Prostate gland (tissue), 2 donors: Measurements from ENCODE around the gene HMGCS1. TPM values are rescaled to one million over a fixed set of nuclear protein-coding genes. Genes with fewer than 3 reads are reported as not detected.

ENCODE experiments used
- DNase-seq: peaks from one replicate; pipeline ENCODE4 v3.0.0-alpha.2; 2019; ENCODE audit warnings: low spot score
- H3K27ac ChIP-seq, 2 donors: fragments of 200-600 bp; sonication (generic); 2 replicates each; pipeline ENCODE4 v1.5.1; 2017 to 2019
- H3K27me3 ChIP-seq: fragments of 200-600 bp; sonication (generic); replicated peaks from 2 replicates; pipeline ENCODE4 v1.5.1; 2019; ENCODE audit not compliant: insufficient read depth
- H3K36me3 ChIP-seq, 2 donors: fragments of 200-600 bp; sonication (generic); 1 replicate in 1 of 2; 2 replicates in 1 of 2; pipeline versions ENCODE4 v1.5.1 to v1.8.1; 2017 to 2019
- H3K4me1 ChIP-seq: fragments of 200-600 bp; sonication (generic); replicated peaks from 2 replicates; pipeline ENCODE4 v1.5.1; 2019
- H3K4me3 ChIP-seq, 2 donors: fragments of 200-600 bp; sonication (generic); 2 replicates each; pipeline ENCODE4 v1.5.1; 2017 to 2019
- H3K9me3 ChIP-seq: fragments of 200-600 bp; sonication (generic); 2 replicates; pipeline ENCODE4 v1.5.1; 2017
- POLR2A ChIP-seq: fragments of 450-650 bp; IDR thresholded peaks from one replicate; pipeline ENCODE4 v1.6.1; 2016; ENCODE audit warnings: antibody characterized with exemption, mild to moderate bottlenecking
- POLR2AphosphoS5 ChIP-seq: sonication (generic); formaldehyde crosslinking; IDR thresholded peaks from one replicate; pipeline ENCODE4 v1.6.1; 2017; ENCODE audit warnings: antibody characterized with exemption
- WGBS: methylation state at CpG from one replicate; pipeline ENCODE4 v1.1.5; 2018; 5-methylcytosine and 5-hydroxymethylcytosine counted together
- intact Hi-C: fragments of 100-400 bp; cut with DNase I; formaldehyde crosslinking; loops from one replicate; pipeline ENCODE4 v1.14.2; 2022
- total RNA-seq, 2 donors: library from RNA; depleted of rRNA; stranded (reverse); fragments of >200 nt; gene quantifications; one replicate each; pipeline ENCODE4 v1.1.0, GENCODE V29; 2016
- TF ChIP-seq, protein P1 (sequence below), 4 experiments: fragments of 200-600 bp in 2 of 4; fragments of 450-650 bp in 2 of 4; sonication (generic) in 2 of 4; IDR thresholded peaks; 1 replicate in 3 of 4; 2 replicates in 1 of 4; pipeline ENCODE4 v1.5.1; 2016 to 2019; ENCODE audit warnings: antibody characterized with exemption in 4 of 4, mild to moderate bottlenecking in 2 of 4, moderate library complexity in 2 of 4

Gene HMGCS1
- total RNA-seq, 2 donors from 2014 or later, result 15.5 to 29.2 TPM

DNA sequence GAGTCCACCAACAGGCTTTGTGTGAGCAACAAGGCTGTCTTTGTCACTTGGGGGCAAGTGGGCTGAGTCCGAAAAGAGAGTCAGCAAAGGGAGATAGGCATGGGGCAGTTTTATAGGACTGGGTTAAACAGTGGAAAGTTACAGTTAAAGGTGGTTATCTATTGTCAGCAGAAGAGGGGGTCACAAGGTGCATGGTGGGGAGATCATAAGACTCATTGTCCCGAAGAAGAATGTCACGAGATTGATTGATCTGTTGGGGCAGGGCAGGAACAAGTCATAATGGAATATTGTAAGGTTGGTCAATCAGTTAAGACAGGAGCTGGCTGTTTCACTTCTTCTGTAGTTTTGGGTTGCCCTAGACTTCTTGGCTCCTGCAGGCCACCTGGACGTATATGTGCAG is 7.6 kb upstream of the HMGCS1 start:
- no peak for DNase-seq
- intact Hi-C loops, result no loop called here
- TF ChIP-seq, protein P1, sequence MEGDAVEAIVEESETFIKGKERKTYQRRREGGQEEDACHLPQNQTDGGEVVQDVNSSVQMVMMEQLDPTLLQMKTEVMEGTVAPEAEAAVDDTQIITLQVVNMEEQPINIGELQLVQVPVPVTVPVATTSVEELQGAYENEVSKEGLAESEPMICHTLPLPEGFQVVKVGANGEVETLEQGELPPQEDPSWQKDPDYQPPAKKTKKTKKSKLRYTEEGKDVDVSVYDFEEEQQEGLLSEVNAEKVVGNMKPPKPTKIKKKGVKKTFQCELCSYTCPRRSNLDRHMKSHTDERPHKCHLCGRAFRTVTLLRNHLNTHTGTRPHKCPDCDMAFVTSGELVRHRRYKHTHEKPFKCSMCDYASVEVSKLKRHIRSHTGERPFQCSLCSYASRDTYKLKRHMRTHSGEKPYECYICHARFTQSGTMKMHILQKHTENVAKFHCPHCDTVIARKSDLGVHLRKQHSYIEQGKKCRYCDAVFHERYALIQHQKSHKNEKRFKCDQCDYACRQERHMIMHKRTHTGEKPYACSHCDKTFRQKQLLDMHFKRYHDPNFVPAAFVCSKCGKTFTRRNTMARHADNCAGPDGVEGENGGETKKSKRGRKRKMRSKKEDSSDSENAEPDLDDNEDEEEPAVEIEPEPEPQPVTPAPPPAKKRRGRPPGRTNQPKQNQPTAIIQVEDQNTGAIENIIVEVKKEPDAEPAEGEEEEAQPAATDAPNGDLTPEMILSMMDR (IDR thresholded peaks at IDR 0.05), result no peak
- TF ChIP-seq POLR2A, result no peak
- no peak for TF ChIP-seq POLR2AphosphoS5
- Histone ChIP-seq H3K4me1 (no peaks in the 10 kb centered on the region), H3K36me3 (no peaks in the 10 kb centered on the region), H3K27me3 (no peaks in the 10 kb centered on the region), H3K9me3 (no peaks in the 10 kb centered on the region), H3K27ac (no peak overlapping the region), H3K4me3 (no peak overlapping the region)
- 72% methylated on average over 4 of the region's 4 CpGs for WGBS

DNA sequence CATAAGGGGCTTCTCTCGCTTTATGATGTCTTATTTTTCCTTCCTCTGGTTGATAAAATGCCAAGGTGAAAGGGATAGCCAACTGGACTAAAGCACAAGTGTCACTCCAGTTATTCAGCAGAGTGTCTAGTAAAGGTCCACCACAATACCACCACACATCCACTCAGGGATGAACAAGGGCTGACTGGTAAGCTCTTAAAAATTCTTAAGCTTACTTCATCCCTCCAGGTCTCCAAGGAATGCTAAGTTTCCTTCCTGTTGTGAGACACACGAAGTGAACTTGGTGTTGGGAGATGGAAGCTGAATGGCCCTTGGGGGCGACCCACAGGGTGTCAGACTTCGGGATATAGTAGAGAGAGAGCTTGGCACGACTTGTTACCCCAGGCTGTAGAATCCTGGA is 3.2 kb upstream of the HMGCS1 start:
- 49% methylated on average over 5 of the region's 5 CpGs for WGBS
- Histone ChIP-seq H3K9me3 (no peaks in the 10 kb centered on the region), H3K4me3 (no peak overlapping the region), H3K27me3 (no peaks in the 10 kb centered on the region), H3K27ac (no peak overlapping the region), H3K36me3 (no peaks in the 10 kb centered on the region), H3K4me1 (no peaks in the 10 kb centered on the region)
- DNase-seq, result no peak
- intact Hi-C loops, result loop anchor here (10.0 kb wide), 1 partner anchor 252 kb away; no protein-coding TSS in a partner anchor
- TF ChIP-seq, protein P1 (IDR thresholded peaks at IDR 0.05), result no peak
- TF ChIP-seq POLR2AphosphoS5 (no peak), POLR2A (no peak)

DNA sequence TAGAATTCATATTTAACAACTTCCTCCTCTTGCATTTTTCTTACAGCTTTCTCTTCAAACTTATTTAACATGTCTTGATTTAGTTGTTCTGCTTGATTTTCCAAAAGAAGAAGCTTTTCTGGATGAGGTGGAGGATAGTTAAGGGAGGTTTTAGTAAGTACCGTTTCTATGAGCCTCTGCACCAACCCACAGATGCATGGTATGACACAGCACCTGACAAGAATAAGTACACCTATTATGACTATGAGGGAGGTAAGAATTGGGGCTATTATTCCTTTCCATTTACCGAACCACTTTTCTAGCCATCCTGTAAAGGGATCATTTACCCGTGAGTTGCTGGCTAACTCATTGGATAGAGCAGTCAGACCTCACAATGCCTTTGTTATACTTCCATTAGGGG is 2.5 kb upstream of the HMGCS1 start:
- TF ChIP-seq, protein P1 (IDR thresholded peaks at IDR 0.05), result no peak
- no peak for TF ChIP-seq POLR2A
- no peak for TF ChIP-seq POLR2AphosphoS5
- H3K27me3 ChIP-seq, result no peaks in the 10 kb centered on the region
- H3K4me3 ChIP-seq, result no peak overlapping the region
- WGBS, result 84% methylated on average over 3 of the region's 3 CpGs
- no peaks in the 10 kb centered on the region for H3K36me3 ChIP-seq
- H3K27ac ChIP-seq, result no peak overlapping the region
- H3K4me1 ChIP-seq, result no peaks in the 10 kb centered on the region
- intact Hi-C loops, result loop anchor here (10.0 kb wide), 1 partner anchor 251 kb away; no protein-coding TSS in a partner anchor
- H3K9me3 ChIP-seq, result no peaks in the 10 kb centered on the region
- no peak for DNase-seq

DNA sequence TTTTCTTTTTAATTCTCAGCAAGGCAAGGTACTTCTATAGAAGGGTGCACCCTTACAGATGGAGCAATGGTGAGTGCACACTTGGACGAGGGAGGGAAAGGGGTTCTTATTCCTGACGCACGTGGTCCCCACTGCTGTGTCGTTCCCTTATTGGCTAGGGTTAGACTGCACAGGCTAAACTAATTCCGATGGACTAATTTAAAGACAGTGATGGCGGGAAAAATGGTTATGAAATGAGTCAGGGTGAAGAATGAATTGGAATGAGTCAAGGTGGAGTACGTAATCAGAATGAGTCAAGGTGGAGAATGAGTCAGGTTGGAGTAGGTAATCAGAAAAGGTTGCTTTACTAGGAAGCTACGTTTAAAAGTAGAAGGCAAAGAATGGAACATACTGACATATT is 2.1 kb upstream of the HMGCS1 start:
- WGBS, result 92% methylated on average over 8 of the region's 8 CpGs
- intact Hi-C loops, result loop anchor here (10.0 kb wide), 1 partner anchor 250 kb away; no protein-coding TSS in a partner anchor

DNA sequence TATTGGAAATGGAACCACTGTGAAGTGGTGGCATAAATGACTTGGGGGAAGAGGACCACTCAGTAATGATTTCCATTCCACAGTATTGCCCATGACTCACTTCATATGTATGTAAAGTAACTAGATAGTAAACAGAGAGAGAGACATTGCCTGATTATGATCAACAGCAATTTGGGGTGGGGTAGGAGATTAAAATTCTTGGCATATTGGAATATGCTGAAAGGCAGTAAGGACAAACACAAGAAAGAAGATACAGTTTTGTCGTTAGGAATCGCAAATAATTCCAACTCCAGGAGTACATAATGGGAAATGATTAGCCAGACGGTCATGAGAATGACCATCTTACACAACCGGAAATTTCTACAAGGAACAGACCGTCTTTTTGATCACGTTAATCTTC is 1.5 kb upstream of the HMGCS1 start:
- intact Hi-C loops, result loop anchor here (5.0 to 10.0 kb wide), 5 partner anchors 168 to 1493 kb away; partner anchors contain the start of genes MRPS30, TMEM267 and ZNF131
- H3K4me3 ChIP-seq, result no peak overlapping the region
- TF ChIP-seq POLR2A (no peak), POLR2AphosphoS5 (no peak)
- TF ChIP-seq, protein P1 (IDR thresholded peaks at IDR 0.05), result no peak
- no peak for DNase-seq
- H3K36me3 ChIP-seq, result no peaks in the 10 kb centered on the region
- no peaks in the 10 kb centered on the region for H3K27me3 ChIP-seq
- H3K9me3 ChIP-seq, result no peaks in the 10 kb centered on the region
- H3K27ac ChIP-seq, result peak overlapping the region in 1 of 2 donors; percentile 92
- no peaks in the 10 kb centered on the region for H3K4me1 ChIP-seq
- 74% methylated on average over 6 of the region's 6 CpGs for WGBS

More for the DNA sequence above, 2.1 kb upstream of the HMGCS1 start:
- no peaks in the 10 kb centered on the region for H3K4me1 ChIP-seq
- H3K4me3 ChIP-seq, result no peak overlapping the region
- H3K9me3 ChIP-seq, result no peaks in the 10 kb centered on the region
- DNase-seq, result no peak
- no peaks in the 10 kb centered on the region for H3K36me3 ChIP-seq
- no peak overlapping the region for H3K27ac ChIP-seq
- TF ChIP-seq, protein P1 (IDR thresholded peaks at IDR 0.05), result no peak
- TF ChIP-seq POLR2AphosphoS5 (no peak), POLR2A (no peak)
- no peaks in the 10 kb centered on the region for H3K27me3 ChIP-seq
